Measurements from ENCODE around the gene MVB12B.

Gene MVB12B

DNA sequence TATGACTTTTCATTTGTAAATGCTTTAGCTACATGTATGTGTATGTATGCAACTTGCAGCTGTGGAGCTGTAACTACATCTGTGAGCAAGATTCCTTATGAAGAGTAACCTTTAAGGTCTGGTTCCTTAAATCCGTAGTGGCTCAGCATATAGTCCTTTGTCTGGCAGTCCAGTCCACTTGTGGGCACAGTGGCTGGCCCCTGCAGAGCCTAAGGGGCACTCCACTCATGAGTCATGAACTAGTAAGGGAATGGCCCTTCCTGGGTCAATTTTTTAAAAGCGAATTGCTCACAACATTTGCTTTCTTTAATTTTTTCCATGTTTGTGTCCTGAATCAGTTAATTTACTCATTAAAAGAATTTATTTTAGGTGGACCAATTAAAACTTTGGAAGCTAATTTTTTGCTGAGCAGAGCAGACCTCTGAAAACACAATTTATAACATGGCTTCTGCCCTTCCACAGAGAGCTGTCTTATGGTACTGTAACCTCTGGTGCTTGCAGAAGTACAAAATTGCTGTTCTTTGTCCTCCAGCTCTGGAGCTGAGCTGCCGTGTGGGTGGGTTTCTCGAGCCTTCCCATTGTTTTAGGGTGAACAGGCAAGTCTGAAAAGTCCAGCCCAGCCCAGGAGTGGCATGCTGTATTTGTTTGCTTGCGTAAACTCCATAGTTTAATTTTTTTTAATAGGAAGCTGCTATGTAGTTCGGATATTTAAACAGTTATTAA, 110.1 kb downstream of the MVB12B start:
- no peak for DNase-seq

DNA sequence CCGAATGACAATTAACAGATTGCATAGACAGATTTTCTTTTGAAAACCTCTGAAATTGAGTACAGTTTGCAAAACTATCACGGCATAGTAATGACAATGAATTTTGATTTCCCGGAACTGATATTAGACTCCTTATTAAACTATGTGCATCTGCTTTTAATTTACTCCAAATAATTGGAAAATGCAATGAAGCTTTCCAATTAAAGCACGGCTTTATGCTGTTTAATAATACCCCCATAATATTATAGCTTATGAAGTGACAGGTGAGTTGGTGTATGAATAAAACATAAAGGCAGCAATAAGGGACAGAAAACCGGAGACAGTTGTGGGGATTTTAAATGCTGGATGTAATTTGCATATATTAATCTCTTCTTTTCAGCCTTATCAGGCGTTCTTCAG, 110.6 kb downstream of the MVB12B start:
- no peak for DNase-seq

DNA sequence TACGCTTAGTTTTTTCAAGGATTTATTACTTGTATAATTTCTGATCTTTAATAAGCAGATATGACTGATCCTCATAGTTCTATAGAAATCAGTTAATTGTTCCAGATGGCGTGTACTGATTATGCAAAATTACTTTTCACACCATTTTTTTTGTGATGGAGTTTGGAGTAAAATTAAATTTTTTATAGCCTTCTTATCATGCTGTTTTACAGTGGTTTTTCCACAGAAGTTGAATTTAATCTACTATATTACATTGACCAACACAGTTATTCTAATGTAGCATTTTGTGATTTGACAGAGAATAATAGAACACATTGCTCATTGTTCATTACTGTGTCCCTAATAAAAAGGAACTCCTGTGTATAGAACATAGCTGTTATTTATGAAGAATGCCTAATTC, 111.1 kb downstream of the MVB12B start:
- DNase-seq, result no peak

DNA sequence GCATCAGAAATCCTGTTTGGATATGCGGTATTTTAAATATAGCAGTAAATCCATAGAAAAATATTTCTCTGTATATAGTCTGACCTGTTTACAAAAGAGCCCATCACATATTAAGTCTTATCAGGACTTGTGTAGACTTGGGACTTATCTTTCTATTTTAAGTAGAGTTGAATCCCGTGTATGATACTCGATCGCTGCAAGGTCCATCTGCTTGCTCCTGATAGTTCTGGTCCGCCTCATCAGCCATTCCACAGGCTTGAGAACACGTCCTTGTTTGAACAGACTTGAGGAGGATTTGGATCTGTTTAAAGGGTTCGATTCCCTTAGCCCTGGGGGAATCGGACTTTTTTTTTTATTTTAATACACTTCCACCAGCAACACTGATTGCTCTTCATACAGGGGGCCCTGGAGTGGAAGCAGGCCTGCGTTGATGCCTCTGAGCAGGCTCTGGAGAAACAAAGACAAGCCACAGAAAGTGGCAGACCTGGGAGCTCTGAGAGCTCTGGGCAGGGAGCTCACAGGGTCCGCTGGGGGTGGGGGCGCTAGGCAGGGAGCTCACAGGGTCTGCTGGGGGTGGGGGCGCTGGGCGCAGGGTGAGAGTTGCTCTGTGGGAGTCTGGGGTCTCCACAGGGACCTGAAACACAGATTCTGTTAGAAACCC, 112.2 kb downstream of the MVB12B start:
- no peak for DNase-seq

DNA sequence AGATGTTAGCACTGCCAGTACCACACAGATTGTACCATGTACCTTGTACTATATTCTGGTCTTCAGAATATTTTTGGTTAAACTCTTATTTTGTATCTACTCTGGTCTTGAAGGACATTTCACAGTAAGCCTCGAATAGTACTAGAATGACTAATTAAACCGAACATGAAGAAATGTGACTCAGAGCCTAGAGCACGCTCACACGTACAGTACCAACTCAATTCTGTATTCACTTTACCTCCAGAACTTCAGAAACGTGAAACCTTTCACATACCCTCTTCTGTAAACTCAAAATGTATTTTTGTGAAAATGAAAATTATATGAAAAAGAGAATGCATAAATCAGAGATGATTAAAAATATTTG, 112.8 kb downstream of the MVB12B start:
- no peak for DNase-seq

DNA sequence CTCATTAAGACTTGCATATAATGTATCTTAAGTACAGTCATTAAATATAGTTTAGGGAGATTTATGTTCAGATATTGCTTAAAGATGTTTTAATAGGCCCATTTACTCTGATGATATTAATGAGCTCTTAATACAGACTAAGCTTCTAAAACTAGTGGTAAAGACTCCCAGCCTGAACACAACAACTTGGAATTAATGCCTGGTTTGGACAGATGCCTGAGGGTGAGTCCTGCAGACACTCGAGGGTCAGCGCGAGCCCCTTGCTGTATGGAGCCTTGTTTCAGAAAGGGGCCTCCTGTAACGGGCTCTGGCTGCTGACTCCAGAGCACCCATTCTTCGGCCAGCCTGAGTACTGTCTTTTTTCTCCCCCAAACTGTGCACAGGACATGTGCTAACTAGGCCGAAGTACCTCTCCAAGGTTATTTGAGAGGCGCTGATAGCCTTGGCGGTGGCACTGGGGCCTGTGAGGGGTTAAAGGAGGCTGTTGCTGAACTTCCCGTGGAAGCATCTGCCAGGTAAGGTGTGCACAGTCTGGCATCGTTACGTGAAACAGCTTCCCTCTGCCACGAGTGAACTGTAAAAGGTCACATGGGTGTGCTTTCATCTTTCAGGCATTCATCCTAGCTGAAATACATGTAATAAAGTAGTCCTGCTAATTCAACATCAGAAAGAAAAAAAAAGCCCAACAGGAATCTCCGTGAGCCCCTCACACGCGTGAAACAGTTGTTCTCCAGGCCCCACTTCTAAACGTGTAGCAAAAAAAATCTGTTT, 113.4 kb downstream of the MVB12B start:
- DNase-seq, result no peak

DNA sequence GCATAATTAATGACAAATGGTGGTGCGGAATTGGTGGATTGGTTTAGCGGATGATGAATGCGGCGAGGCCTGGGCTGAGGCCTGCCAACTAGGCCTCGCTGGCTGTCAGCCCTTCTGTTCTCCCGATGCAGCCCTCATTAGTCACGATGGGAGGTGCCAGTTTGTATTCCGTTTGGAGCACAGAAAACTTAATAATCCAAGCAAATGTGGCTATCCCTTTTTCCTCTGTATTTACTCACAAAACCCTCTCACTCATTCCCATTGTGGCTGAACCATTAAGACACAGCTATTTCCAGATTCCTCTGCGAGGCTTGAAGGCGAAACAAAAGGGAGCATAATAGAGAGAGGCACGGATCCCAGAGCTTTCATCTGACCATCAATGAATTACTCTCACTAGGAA, 114.3 kb downstream of the MVB12B start:
- no peak for DNase-seq

DNA sequence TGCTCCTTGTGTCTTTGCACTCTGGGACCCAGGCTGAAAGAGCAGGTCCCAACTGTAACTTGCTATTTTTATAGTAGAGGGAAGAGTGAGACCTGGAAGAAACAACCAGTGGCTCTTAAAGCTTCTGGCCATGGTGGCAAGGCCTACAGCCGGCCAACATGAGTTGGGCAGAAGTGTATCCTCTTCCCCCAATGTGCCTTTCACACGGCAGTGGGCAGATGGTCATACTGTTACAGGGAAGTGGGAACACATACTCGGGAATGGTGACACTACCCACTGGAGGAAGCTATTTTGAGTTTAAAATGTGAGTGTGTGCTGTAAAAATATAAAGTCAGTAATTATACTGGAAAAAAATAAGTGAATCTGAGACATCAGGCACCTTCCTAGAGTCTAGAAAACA, 116.0 kb downstream of the MVB12B start:
- DNase-seq, result no peak

DNA sequence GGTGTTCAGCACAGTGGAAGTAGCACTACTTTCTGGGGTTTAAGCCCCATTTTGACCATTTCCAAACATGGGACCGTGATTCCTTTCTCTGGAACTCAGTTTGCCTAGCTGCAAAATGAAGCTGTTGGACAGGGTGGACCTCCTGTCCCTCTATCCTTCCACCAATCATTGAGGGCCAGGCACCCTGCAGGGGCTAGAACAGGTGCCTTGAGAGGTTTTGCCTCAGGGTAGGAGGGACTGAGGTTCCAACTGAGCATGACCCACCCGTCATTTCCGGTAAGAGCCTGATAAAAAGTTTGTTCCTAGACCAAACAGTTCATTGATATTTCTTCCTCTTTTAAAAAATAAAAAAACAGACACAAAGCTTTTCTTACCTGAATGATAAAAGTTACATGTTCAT, 116.5 kb downstream of the MVB12B start:
- no peak for DNase-seq

DNA sequence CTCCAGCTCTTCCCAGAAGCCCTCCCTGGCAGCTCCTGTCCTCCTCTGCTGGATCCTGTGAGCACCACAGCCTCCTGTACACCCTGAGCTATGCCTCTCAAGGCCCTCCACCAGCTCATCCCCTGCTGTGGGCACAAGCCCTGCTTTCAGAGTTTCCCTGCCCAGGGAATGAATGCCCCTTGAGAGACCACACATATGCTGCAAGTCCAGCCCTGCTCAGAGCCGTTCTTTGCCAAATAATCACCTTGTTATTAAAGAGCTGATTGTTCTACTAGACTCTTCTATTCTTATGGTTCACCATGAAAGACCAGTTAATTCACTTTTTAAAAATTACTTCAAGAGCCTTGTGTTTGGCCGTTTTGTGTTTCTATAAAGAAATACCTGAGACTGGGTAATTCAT, 121.5 kb downstream of the MVB12B start:
- no peak for DNase-seq

DNA sequence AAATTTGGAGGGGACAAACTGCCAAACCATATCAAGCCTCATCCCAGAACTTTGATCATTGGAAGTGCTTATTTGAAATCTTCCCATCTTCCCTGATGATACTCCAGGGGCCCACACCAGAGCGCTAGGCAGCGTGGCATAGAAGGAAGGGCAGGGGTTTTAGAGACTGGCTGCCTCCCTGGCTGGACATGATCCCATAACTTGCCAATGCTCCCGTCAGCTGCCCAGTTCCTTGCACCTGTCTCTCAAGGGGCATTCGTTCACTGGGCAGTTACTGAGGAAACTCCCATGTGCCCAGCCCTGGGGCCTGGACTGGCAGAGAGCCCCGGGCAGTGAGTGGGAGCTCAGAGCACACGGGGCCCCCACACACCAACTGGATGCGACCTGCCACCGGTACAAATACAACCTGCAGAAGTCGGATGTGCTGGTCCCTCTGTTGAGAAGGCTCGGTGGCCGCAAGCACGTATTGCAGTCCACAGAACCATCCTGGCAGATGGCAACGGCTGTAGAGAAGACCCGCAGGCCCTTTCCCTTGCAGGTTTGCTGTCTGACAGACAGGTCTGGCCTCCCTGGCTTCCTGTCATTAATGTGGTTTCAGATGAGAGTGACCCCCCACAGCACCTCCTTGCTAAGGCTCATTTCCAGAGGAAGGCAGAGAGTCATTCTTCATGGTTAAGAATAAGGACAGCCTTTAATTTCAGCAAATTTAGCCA, 122.4 kb downstream of the MVB12B start:
- no peak for DNase-seq

DNA sequence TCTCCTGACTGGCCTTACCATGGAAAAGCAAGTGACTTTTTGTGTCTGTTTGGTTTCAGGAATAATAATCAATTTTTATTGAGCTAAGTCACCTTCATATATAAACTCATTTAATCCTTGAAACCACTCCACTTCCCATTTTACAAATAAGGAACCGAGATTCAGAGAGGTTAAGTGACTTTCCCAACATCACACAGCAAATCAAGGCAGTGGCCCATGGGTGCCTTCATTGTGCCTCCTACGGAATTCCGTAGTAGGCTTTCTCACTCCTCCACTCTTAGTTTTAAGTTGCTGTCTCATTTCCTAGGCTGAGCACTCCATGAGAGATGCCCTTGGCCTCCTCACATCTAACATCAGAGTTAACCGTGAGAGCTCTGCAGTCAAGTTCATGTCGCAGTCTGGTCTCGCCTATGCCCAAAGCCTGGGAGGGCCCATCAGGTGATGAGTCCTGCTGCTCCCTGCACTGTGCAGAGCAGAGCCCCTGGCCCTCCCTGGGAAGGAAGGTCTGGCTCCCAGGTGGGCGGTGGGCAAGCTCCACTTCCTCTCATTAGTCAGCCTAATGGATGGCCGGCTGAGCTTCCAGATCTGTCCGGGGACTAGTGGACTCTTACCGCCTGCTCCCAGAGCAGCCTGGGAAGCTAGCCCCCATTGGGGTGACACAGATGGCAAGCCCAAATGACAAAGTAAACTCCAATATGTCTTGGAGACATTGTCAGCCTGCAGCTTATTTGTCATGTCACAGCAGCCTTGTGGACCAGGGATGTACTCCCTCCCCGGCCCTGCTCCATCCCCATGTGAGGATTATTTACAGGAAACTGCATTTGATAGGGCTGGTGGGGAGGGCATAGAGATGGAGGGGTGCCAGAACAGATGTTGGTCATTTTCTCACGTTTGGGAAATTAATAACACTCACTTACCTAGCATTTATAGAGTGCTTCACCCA, 123.4 kb downstream of the MVB12B start:
- DNase-seq, result no peak

DNA sequence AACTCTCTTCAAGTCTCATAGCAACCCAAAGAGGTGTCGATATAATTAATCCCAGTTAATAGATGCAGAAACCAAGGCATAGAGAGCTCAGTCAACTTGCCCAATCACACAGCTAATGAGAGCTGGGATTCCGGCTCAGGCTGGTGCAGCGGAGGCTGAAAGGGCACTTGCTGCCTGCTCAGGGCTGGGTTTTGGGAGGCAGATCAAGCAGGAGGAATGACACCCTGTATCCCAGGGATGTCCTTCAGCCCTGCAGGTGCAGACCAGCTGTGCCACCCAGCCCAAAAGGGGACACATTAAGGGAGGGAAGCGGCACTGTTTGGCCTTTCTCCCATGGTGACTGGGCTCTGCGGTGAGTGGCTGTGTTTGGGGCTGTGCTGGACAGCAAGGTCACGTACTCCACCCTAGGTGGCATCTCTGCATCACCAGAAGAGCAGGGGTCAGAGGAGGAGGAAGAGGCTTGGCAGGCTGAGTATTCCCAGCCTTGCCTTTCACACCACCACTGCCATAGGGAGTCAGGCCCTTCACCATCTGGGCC, 124.1 kb downstream of the MVB12B start:
- no peak for DNase-seq

DNA sequence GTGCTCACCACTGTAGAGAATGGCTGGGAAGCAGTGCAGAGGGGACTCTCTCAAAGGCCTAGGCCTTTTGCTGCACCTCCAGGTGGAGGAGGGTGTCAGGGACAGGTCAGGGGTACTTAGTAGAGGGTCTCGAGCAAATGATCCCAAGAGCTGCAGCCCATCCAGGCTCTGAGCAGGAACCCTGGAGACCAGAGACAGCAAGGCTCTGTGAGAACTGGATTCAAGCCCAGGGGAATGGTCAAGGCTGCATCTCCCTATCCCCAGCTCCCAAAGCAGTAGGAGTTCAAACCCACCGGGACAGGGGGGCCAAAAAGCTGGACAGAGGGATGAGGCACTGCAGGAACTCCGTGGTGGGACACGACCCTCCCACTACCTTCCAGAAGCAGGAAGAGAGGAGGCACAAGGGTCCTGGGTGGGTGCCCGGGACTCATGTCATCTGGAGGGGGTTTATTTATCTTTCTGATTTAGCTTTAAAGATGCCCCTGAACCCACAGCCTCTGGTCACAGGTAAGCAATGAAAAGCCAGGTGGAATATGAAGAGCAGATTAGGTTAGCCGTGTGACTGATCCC, 124.8 kb downstream of the MVB12B start:
- no peak for DNase-seq

DNA sequence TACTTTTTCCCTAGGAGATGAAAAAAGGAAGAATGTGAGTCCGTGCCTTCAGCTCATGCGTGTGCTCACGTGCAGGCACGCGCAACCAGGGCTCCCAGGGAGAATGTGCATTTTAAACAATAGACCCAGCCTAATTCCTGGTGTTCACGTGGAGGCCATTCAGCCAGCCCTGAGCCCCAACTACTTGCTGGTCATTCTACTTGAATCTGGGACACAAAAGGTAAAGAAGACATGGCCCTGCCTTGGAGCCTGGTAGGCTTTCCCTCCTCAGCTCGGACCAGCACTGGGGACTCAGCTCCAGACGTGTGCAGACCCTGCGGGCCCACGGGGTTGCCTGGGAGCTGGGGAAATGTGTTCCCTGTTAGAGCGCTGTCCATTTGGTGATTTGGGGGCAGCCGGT, 125.5 kb downstream of the MVB12B start:
- no peak for DNase-seq

DNA sequence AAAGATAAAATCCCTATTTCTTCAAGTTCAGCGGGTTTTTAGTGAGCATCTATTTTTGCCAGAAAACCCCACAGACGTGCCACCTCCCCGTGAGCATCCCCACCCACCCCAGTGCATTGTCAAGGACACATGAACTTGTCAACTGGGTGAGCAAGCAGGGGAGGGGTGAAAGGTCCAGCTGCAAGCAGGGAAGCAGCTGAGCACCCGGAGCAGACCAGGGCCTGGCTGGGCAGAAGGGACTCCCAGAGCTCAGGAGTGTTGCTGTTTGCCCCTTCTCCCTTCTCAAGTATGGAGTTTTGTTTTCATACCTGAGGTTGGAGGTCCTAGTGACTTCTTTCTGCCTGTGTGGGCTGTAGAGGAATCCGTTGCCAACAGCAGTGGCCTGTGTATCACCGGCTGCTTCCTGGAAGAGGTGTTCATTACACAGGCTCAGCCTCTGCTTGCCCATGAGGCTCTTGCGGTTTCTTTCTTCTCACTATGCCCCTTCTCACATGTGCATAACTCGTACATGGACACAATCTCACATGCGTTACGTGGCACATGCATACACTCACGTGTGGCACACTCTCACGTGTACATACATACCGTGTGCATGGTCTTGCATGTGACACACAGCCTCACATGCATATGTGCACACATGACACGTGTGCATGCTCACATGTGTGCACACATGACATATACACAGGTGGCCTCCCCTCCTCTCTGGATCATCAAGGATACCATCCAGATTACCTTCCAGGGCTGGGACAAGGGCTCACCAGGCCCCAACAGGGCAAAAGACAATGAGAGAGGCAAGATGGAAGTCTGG, 126.7 kb downstream of the MVB12B start:
- no peak for DNase-seq

DNA sequence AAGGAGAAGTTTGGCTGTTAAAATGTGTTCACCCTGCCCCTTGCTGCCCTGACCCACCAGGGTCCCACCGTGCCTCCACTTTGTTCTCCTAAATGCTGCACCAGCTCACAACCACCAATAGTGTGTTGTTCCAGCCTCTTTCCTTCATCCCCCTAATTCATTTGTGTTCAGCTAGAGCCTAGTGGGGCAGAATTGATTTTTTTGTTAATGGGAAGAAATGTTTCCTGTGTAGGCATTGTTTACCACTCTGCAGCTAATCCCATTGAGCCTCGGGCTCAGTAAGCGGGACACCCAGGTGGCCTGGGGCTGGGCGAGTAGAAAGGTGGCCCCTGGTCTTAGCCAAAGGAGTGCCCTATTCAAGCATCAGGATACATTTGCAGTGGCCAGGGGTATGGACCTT, 127.6 kb downstream of the MVB12B start:
- DNase-seq, result no peak

DNA sequence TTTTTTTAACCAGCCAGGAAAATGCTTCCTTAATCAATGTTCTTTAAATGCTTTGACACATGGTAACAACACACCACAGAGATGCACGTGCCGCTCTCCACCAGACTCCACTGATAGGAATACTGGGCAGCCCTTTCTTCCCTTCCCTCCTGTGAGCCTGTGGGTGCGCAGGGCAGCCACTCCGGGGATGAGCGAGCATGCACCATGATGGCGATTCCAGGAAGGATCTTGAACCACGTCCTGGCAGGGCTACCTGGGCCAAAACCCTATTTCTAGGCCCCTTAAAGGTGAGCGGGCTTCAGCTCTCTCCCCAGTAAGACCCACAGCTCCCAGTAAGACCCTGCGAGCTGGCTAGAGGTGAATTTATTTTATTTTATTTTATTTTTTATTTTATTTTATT, 128.2 kb downstream of the MVB12B start:
- DNase-seq, result no peak

DNA sequence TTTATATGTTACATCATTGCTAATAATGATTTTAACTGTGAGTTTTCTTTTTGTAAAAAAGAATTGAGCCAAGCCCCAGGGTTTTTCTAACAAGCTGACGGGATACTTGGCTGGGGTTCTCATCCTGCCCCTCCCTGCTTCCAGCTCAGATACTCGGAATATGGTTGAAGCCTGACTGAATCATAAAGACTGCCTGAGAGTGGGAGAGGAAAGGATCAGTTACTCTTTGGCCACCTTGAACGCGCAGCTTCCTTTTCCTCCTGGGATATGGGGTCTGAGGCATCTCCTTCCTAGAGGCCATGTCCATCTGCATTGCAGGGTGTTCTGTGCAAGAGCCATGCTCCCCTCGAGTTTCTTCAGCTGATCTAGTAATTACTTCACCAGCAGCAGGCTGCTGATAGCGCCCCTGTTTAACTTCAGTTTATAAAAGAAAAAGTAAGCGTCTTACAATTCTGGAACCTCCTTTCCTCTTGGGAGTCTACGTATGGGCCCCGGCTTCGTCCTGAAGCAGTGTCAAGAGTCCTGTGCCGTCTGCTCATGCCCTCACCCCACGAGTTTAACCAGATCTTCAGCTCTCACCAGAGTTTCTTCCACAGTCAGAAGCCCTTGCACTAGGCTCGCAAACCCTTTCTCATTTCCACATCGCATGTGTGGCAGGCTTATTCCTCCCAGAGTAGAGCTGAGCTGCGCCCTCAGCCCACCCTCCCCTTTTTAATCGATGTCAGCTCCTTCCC, 130.0 kb downstream of the MVB12B start:
- no peak for DNase-seq

DNA sequence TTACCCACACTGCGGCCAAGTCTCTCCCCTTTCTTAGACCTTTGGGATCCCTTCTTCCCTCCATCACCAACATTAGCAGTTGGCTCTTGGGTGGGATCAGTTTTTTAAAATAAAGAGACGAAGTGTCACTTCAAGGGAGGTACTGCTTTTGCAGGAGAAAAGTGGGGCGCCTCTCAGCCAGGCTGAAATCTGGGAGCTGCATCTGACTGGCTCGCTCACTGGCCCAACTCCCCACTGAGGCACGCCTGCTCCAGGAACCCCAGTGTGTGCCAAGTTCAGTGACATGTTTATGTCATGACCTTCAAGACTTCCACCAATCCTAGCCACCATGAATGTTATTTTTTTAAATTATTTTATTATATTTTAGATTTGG, 130.5 kb downstream of the MVB12B start:
- DNase-seq, result no peak
